Astrocyte of the cerebellum (primary cell): ENCODE data around the gene IFT52.

Source experiments
- DNase-seq: peaks from one replicate; pipeline ENCODE4 v3.0.0-alpha.2; 2011; ENCODE audit warnings: low read depth
- H3K4me3 ChIP-seq: 2 replicates; pipeline ENCODE4 v1.5.1; 2011; ENCODE audit warnings: mild to moderate bottlenecking, low read depth, low read length, moderate library complexity
- in situ Hi-C: cut with HindIII; loops from 2 replicates; pipeline ENCODE4 v1.10.0; 2017; ENCODE audit warnings: low sequenced_read_pairs
- TF ChIP-seq, protein P1 (sequence below): IDR thresholded peaks from 2 replicates; pipeline ENCODE4 v1.5.1; 2012; ENCODE audit warnings: low read length, low read depth, moderate library complexity, mild to moderate bottlenecking; ENCODE audit errors: missing control alignments

IFT52 gene

DNA sequence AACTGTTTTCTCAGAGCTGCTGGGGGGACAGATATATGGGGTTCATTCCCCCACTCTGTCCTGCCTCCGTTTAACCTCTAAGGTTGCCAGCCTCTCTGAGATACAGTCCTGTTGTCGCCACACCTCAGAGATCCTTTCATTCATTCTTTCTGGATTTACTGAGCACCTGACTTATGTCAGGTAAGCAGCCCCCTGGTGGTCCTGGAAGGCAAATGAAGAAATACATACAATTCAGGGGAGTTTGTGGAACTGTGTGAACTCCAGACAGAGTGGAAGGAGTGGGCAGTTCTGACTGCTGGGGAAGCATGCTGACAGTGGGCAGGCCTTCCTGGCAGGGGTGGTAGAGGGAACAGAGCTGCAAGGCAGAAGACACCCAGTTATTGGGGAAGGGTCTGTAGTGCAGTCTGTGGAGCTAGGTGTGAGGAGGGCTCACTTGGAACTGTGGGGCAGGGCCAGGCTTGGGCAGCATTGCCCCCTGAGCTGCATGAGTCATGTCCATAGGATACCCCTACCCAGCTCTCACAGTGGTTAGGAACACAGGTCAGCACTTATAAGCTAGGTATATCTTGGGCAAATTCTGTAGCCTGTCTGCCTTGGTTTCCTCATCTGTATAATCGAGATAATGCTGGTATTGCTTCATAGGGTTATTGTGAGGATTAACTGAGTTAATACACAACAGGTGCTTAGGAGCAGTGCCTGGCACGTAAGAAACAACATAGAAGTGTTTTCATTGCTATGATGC lies 44.7 kb upstream of the IFT52 start:
- TF ChIP-seq, protein P1, sequence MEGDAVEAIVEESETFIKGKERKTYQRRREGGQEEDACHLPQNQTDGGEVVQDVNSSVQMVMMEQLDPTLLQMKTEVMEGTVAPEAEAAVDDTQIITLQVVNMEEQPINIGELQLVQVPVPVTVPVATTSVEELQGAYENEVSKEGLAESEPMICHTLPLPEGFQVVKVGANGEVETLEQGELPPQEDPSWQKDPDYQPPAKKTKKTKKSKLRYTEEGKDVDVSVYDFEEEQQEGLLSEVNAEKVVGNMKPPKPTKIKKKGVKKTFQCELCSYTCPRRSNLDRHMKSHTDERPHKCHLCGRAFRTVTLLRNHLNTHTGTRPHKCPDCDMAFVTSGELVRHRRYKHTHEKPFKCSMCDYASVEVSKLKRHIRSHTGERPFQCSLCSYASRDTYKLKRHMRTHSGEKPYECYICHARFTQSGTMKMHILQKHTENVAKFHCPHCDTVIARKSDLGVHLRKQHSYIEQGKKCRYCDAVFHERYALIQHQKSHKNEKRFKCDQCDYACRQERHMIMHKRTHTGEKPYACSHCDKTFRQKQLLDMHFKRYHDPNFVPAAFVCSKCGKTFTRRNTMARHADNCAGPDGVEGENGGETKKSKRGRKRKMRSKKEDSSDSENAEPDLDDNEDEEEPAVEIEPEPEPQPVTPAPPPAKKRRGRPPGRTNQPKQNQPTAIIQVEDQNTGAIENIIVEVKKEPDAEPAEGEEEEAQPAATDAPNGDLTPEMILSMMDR = no peak
- no peak for DNase-seq
- no peak overlapping the region for H3K4me3 ChIP-seq
- in situ Hi-C loops = no loop called here

DNA sequence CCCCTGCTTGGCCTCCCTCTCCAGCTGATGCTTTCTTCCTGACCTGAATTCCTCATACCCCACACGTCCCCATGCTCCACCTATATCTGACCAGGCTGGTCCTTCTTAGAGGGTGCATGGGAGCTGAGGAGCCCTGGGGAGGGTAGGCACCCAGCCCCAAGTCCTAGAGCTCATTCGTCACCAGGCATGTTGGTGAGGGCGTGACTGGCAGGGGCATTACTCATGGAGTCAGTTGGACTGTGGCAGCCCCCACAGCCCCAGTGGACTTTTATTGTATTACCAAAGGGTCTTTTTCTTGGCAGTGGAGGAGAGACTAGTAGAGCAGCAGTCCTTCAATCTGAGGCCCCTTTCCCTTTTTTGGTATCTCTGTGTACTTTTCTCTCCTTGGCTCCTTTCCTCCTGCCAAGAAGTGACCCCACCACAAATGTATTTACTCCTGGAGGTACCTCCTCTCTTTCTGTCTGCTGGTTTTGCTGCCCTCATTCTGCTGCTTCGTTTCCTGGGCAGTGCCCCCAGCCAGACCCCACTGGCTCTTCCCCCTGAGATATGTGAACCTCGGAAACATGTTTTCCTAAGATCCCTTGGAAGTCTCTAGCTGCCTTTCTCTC lies 42.4 kb upstream of the IFT52 start:
- TF ChIP-seq, protein P1 = no peak
- in situ Hi-C loops = no loop called here
- no peak overlapping the region for H3K4me3 ChIP-seq
- DNase-seq = no peak

DNA sequence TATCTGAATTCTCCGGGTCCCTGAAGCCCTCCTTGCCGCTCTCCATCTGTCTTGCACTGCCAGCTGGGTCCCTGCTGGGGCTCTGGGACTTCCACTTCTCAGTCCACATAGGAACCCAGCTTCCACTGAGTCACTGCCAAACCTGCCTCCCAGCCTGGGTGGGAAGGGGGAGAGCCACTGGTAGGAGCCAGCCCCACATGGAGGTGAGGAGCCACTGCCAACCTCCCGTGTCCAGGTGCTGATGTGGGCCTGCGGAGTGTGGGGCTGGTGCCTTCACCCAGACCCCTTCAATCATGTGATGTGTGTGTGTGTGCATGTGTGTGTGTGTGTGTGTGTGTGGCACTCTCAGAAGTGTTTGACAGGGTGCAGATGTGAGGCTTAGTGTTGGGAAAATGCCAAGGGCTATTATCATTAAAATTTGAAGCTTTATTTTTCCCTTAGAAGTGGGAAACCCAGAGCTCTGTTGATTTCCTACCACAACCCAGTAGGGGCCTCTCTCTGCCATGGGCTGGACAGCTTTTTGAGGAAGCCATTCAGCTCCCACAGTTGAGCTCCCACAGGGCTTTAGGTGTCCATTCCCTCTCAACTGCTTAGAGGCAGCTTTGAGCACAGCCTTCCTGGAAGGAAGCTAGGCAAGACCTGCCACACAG lies 41.2 kb upstream of the IFT52 start:
- H3K4me3 ChIP-seq = no peak overlapping the region
- no peak for DNase-seq
- in situ Hi-C loops = no loop called here
- TF ChIP-seq, protein P1 = no peak

DNA sequence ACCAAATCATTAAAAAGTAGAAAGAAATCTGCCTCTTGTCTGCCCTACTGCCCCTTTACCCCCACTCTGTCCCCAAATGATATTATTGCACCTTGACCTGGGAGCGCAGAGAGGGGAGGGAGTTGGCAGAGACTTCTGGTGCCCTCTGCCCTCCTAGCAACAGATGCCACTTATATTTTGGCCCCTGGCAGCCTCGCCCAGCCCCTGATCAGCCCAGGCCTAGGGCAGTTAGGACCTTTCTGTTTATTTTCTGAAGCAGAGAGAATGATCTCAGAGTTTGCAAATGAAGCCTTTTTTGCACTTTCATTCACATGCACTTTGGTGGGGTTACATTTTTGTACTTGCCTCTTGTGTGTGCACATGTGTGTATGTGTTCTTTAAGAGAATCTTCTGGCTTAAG lies 40.3 kb upstream of the IFT52 start:
- in situ Hi-C loops = no loop called here
- H3K4me3 ChIP-seq = no peak overlapping the region
- DNase-seq = no peak
- TF ChIP-seq, protein P1 = no peak

DNA sequence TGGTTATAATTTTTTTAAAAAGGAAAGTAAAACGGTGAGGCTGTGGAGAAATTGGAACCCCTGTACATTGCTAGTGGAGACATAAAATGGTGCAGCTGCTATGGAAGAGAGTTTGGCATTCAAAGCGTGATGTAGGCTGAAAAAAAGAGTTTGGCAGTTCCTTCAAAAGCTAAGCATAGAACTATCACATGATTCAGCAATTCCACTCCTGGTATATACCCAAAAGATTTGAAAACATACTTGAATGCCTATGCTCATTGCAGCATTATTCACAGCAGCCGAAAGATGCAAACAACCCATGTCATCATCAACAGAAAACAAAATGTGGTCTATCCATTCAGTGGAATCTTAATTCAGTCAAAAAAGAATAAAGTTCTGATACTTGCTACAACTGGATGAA lies 36.4 kb upstream of the IFT52 start:
- no peak for DNase-seq
- TF ChIP-seq, protein P1 = no peak
- in situ Hi-C loops = no loop called here
- H3K4me3 ChIP-seq = no peak overlapping the region

DNA sequence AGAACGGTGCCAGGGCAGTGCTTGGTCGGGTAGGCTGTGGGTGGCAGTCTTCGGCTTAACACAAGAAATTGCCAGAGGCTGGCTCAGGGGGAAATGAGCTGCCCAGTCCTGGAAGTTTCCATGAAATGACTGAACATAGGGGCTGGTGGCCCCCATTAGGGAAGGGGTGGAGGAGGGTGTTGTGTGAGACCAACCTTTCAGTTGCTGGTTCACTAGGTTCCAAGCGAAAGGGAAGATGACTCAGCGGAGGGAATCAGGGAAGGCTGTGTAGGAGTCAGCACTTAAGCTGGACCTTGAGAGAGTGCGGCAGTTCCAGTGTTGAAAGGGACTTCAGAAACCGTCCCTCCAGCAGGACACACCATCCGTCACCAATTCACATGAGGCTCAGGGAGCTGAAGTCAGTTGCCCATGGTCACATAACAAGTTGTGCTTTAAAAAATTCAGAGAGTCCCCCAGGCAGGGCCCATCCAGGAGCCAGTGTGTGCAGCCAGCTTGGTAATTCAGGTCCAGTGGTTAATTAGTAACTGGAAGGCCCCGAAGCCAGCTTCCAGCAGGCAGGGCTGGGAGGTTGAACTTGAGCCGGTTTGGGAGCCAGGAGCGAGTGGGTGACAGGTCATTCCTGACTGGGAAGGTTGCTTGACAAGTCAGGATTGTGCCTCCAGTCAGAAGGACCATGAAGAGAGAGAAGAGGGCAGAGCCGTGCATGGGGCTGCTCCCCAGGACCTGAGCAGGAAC lies 32.2 kb upstream of the IFT52 start, which contains the start of gene SGK2:
TSS of gene SGK2 (plus strand) at position 616 of the 735 bp plus-strand sequence. CDS start 7,469 bp downstream, outside the sequence.
- in situ Hi-C loops = no loop called here
- no peak for DNase-seq
- TF ChIP-seq, protein P1 = no peak
- H3K4me3 ChIP-seq = no peak within 1 kb of the TSS
